ENCODE results near the gene LRRC66. TPM values are rescaled to one million over a fixed set of nuclear protein-coding genes. Genes with fewer than 3 reads are reported as not detected.

Gene LRRC66
- total RNA-seq, 1 experiment from 2014 or later = not detected

DNA sequence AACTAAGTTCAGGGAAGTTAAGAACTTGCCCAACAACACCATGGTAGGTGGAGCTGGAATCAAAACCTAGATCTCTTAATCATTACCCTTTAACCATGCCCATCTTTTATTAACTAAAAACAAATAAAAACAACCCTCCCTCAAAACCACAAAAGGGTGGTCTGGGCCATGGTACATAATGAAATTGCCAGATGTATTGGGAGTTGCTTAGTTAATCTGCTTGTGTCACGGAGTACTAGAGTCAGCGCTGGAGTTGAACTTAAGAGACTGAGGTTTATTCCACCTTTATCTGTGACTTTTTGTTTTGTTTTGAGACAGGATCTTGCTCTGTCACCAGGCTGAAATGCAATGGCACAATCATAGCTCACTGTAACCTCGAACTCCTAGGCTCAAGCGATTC is 13.3 kb downstream of the LRRC66 start:
- Mint-ChIP-seq H3K27me3 (ENCODE audit: low read depth) (no peaks in the 10 kb centered on the region), H3K9me3 (no peaks in the 10 kb centered on the region), H3K36me3 (ENCODE audit: insufficient read depth in 1 of 3, low read depth in 3 of 3) (no peaks in the 10 kb centered on the region), H3K27ac (no peak overlapping the region), H3K4me3 (no peak overlapping the region), H3K4me1 (peaks cover 3 to 7% of the 10 kb centered on the region in 2 experiments; a peak in 3 of 4 replicates)
- no peak overlapping the region for H2BK12ac ChIP-seq (ENCODE audit: insufficient read length, low read depth, low read length)
- no peaks in the 10 kb centered on the region for H3K79me2 ChIP-seq (ENCODE audit: insufficient read depth, low read length)
- H3K4ac ChIP-seq (ENCODE audit: low read depth, low read length) = no peak overlapping the region
- no peak overlapping the region for H3K4me2 ChIP-seq (ENCODE audit: insufficient read depth, insufficient read length, low read length)
- H3K9me3 ChIP-seq (ENCODE audit: control insufficient read depth, low read depth, low read length) = no peaks in the 10 kb centered on the region
- H3K18ac ChIP-seq (ENCODE audit: insufficient read length, low read depth, low read length) = no peak overlapping the region
- H3K9ac ChIP-seq (ENCODE audit: extremely low read depth, insufficient read length, low read length) = no peak overlapping the region
- DNase-seq = no peak
- H2BK20ac ChIP-seq (ENCODE audit: low read depth, low read length, poor library complexity, severe bottlenecking) = no peak overlapping the region
- no peak overlapping the region for H2AK5ac ChIP-seq (ENCODE audit: insufficient read length, low read length)
- no CpG with 5 or more reads among the region's 4 CpGs for WGBS (ENCODE audit: extremely low coverage, insufficient read length, low lambda C conversion rate)
- TF ChIP-seq CTCF (conservative IDR thresholded peaks at IDR 0.05) = no peak
- H3K23me2 ChIP-seq (ENCODE audit: insufficient read length, low read depth, low read length, poor library complexity, severe bottlenecking) = no peaks in the 10 kb centered on the region
- H3K27ac ChIP-seq (ENCODE audit: insufficient read length, low read depth, low read length) = no peak overlapping the region
- H2BK5ac ChIP-seq (ENCODE audit: insufficient read length, low read length) = no peak overlapping the region
- no peak overlapping the region for H3K56ac ChIP-seq (ENCODE audit: insufficient read length, low read depth, low read length)
- H4K91ac ChIP-seq (ENCODE audit: insufficient read length, low read depth, low read length) = no peak overlapping the region
- no peak overlapping the region for H3K14ac ChIP-seq (ENCODE audit: insufficient read depth, low read length)
- no peak overlapping the region for H2AFZ ChIP-seq (ENCODE audit: low read length)
- H2BK120ac ChIP-seq (ENCODE audit: low read depth, low read length, poor library complexity, severe bottlenecking) = no peak overlapping the region
- H3K79me1 ChIP-seq (ENCODE audit: insufficient read depth, low read depth, low read length, poor library complexity, severe bottlenecking) = no peaks in the 10 kb centered on the region
- H3T11ph ChIP-seq (ENCODE audit: low read length) = no peak overlapping the region
- H4K20me1 ChIP-seq (ENCODE audit: control insufficient read depth, insufficient read depth, insufficient read length) = no peaks in the 10 kb centered on the region
- H3K23ac ChIP-seq (ENCODE audit: insufficient read length, low read depth, low read length) = no peak overlapping the region
- no peak overlapping the region for H2BK15ac ChIP-seq (ENCODE audit: low read depth, low read length)
- H3K27me3 ChIP-seq (ENCODE audit: insufficient read depth, low read length) = no peaks in the 10 kb centered on the region
- H3K4me1 ChIP-seq (ENCODE audit: insufficient read depth, low read length) = no peaks in the 10 kb centered on the region
- H4K8ac ChIP-seq (replicated peaks; ENCODE audit: insufficient read length, low read depth, low read length) = no peak overlapping the region
- no peak overlapping the region for H4K5ac ChIP-seq (ENCODE audit: insufficient read length, low read depth, low read length)
